Peyer's patch (tissue), 4 donors: ENCODE data around the gene TCF12. TPM values are rescaled to one million over a fixed set of nuclear protein-coding genes. Genes with fewer than 3 reads are reported as not detected.

Source experiments
- DNase-seq, 3 donors: peaks; one replicate each; pipeline ENCODE4 v3.0.0-alpha.2; 2017 to 2019
- H3K27ac ChIP-seq, 4 donors: fragments of 200-600 bp; sonication (generic); one replicate each; pipeline ENCODE4 v1.5.1; 2016 to 2019
- H3K27me3 ChIP-seq, 2 donors: fragments of 200-600 bp; sonication (generic); one replicate each; pipeline ENCODE4 v1.5.1; 2019
- H3K36me3 ChIP-seq, 3 donors: fragments of 200-600 bp; sonication (generic); one replicate each; pipeline ENCODE4 v1.5.1; 2016 to 2019
- H3K4me1 ChIP-seq, 4 donors: fragments of 200-600 bp; sonication (generic); one replicate each; pipeline ENCODE4 v1.5.1; 2016 to 2019
- H3K4me3 ChIP-seq, 4 donors: fragments of 200-600 bp; sonication (generic); 1 replicate in 3 of 4; 2 replicates in 1 of 4; pipeline ENCODE4 v1.5.1; 2016 to 2019; ENCODE audit warnings: mild to moderate bottlenecking in 1 of 4
- H3K9me3 ChIP-seq, 4 donors: fragments of 200-600 bp; sonication (generic); one replicate each; pipeline ENCODE4 v1.5.1; 2016 to 2019; ENCODE audit warnings: mild to moderate bottlenecking in 1 of 4
- CTCF ChIP-seq, 6 experiments: fragments of 450-650 bp in 4 of 6; fragments of 200-600 bp in 2 of 6; sonication (generic) in 1 of 6; IDR thresholded peaks; one replicate each; pipeline ENCODE4 v1.5.1; 2017 to 2019; ENCODE audit warnings: antibody characterized with exemption in 6 of 6, mild to moderate bottlenecking in 3 of 6, moderate library complexity in 1 of 6
- POLR2A ChIP-seq, 2 donors: fragments of 450-650 bp; IDR thresholded peaks; one replicate each; pipeline ENCODE4 v1.5.1; 2017; ENCODE audit warnings: antibody characterized with exemption in 2 of 2, mild to moderate bottlenecking in 2 of 2, moderate library complexity in 2 of 2
- total RNA-seq, 4 donors: library from RNA; depleted of rRNA; stranded (reverse); fragments of >200 nt; gene quantifications; one replicate each; pipeline ENCODE4 v1.1.0, GENCODE V29; 2016

TCF12 gene
- total RNA-seq, 4 donors from 2014 or later = 98.4 to 815 (median 215) TPM

DNA sequence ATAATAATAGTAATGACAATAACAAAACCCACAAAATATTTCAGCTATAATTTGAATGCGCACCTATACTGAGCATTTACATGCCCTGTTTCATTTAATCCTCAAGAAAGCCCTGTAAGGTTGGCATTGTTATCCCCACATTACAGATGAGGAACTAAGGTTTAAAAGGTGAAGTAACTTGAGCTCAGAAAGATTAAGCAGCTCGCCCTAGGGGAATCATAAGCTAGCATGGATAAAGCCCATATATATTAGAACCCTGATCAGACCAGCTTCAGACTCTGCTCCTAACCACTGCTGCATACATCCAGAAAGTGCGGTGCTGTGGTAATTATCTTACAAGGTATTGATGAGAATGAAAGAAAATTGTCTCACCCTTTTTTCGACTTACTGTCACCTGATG, 316.7 kb downstream of the TCF12 start:
- no peaks in the 10 kb centered on the region for H3K9me3 ChIP-seq
- H3K27ac ChIP-seq = no peak overlapping the region
- H3K4me3 ChIP-seq = no peak overlapping the region
- no peak for TF ChIP-seq CTCF (IDR thresholded peaks at IDR 0.05)
- no peak for TF ChIP-seq POLR2A (IDR thresholded peaks at IDR 0.05)
- H3K4me1 ChIP-seq = no peaks in the 10 kb centered on the region
- peaks cover 0 to 33% (median 9%) of the 10 kb centered on the region in 3 donors for H3K36me3 ChIP-seq
- H3K27me3 ChIP-seq = no peaks in the 10 kb centered on the region
- DNase-seq = no peak

DNA sequence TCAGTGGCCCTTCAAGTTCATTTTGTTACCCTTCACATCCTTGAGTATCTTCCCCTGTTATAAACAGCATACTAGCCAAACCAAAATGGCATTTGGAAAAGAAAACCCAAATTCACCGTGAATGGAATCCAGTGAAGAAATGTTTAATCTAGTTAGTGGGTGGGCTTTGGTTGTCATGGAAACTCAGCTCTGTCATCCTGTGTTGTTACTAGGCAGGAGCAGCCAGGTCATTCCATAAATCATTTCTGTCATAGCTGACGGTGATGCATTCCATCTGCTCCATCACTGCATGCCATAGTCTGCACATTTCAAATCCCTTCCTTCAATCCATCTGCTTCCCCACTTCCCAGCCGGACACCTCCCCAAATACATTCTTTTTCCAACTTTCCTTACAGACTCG, 317.4 kb downstream of the TCF12 start:
- Histone ChIP-seq H3K36me3 (peaks cover 0 to 33% (median 9%) of the 10 kb centered on the region in 3 donors), H3K27ac (no peak overlapping the region), H3K4me3 (no peak overlapping the region), H3K4me1 (no peaks in the 10 kb centered on the region), H3K27me3 (no peaks in the 10 kb centered on the region), H3K9me3 (no peaks in the 10 kb centered on the region)
- TF ChIP-seq CTCF (IDR thresholded peaks at IDR 0.05) = no peak
- TF ChIP-seq POLR2A (IDR thresholded peaks at IDR 0.05) = no peak
- no peak for DNase-seq

GRCh38 chr15:57236561-57237300, 318.3 kb downstream of the TCF12 start:
- no peaks in the 10 kb centered on the region for H3K4me1 ChIP-seq
- H3K27me3 ChIP-seq = no peaks in the 10 kb centered on the region
- H3K27ac ChIP-seq = no peak overlapping the region
- H3K9me3 ChIP-seq = no peaks in the 10 kb centered on the region
- TF ChIP-seq CTCF (IDR thresholded peaks at IDR 0.05) = no peak
- peaks cover 0 to 33% (median 9%) of the 10 kb centered on the region in 3 donors for H3K36me3 ChIP-seq
- H3K4me3 ChIP-seq = no peak overlapping the region
- DNase-seq = no peak

DNA sequence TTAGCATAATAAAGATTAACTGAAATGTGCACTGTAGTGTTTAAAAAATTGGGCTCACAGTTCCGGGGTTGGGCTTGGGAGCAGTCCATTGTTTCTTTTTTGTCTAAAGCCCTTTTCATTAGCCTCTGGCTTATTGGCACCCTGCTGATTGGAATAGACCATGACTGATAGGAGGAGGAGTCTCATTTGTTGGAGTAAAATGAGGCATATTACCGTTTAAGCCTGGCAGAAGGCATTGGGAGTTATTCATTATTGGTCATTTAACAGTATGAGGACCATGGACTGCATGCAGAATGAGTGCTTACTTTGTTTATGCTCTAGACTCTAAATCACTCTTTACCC, 318.8 kb downstream of the TCF12 start:
- Histone ChIP-seq H3K4me3 (no peak overlapping the region), H3K27ac (no peak overlapping the region), H3K36me3 (peaks cover 0 to 29% (median 9%) of the 10 kb centered on the region in 3 donors), H3K9me3 (no peaks in the 10 kb centered on the region), H3K27me3 (no peaks in the 10 kb centered on the region), H3K4me1 (no peaks in the 10 kb centered on the region)
- TF ChIP-seq CTCF (IDR thresholded peaks at IDR 0.05) = no peak
- TF ChIP-seq POLR2A (IDR thresholded peaks at IDR 0.05) = no peak
- no peak for DNase-seq

DNA sequence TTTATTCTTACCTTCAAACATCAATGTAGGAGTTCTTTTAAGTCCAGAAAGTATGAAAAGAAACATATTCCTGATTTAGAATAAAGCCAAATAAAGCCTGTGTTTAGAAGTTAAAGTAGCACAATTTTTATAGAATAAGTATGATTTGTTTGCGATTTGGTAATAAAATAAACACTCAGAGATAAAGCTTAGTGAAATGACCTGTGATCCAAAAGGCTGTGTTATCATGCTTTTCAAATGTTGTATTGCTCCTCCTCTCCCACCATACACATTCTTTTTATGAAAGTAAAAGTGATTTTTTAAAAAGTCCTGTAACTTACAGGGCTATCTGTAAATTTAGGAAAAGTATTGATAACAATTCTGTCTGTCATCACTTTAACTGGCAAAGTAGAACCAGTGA, 319.2 kb downstream of the TCF12 start:
- no peak overlapping the region for H3K4me3 ChIP-seq
- H3K36me3 ChIP-seq = peaks cover 0 to 25% (median 9%) of the 10 kb centered on the region in 3 donors
- H3K27me3 ChIP-seq = no peaks in the 10 kb centered on the region
- H3K27ac ChIP-seq = no peak overlapping the region
- H3K4me1 ChIP-seq = no peaks in the 10 kb centered on the region
- no peaks in the 10 kb centered on the region for H3K9me3 ChIP-seq
- TF ChIP-seq CTCF (IDR thresholded peaks at IDR 0.05) (no peak), POLR2A (IDR thresholded peaks at IDR 0.05) (no peak)
- DNase-seq = no peak
